Ramos (cell line): ENCODE results near the gene FURIN.

Experiments
- in situ Hi-C: fragments of 300-500 bp; cut with MboI; formaldehyde crosslinking; loops from one replicate; pipeline ENCODE4 v1.14.3; 2022; ENCODE audit warnings: low sequenced_read_pairs; ENCODE audit not compliant: unreplicated experiment

Gene FURIN

GRCh38 chr15:90930861-90931574 is 62.6 kb downstream of the FURIN start:
- in situ Hi-C loops: no loop called here

- in situ Hi-C loops: no loop called here
Observed at GRCh38 chr15:90931575-90931827, 63.1 kb downstream of the FURIN start.

- in situ Hi-C loops: no loop called here
Observed at GRCh38 chr15:90931828-90932659, 63.7 kb downstream of the FURIN start, which contains the start of gene HDDC3. Gene HDDC3, minus strand, starts transcription at chr15:90932549. Its CDS starts 9 bp downstream, at chr15:90932540.

GRCh38 chr15:90932660-90932991 is 64.2 kb downstream of the FURIN start:
- in situ Hi-C loops: no loop called here
